PC-9 (cell line): Measurements from ENCODE around the gene PIK3R4. TPM values are rescaled to one million over a fixed set of nuclear protein-coding genes. Genes with fewer than 3 reads are reported as not detected.

Experiments
- BruUV-seq: library from RNA; stranded (reverse); fragments of 400-500 nt; replicated peaks from 2 replicates; lab custom pipeline; 2021; lab: Mats Ljungman, UMichigan
- CTCF ChIA-PET: fragments of 300-600 bp; sonication (Branson Sonifier 250); formaldehyde crosslinking; loops from one replicate; lab custom pipeline; 2022; ENCODE audit warnings: antibody characterized with exemption; lab: Charles Lee
- POLR2A ChIA-PET: fragments of 300-600 bp; sonication (Branson Sonifier 250); formaldehyde crosslinking; loops from one replicate; lab custom pipeline; 2022; ENCODE audit warnings: antibody characterized with exemption; ENCODE audit not compliant: unreplicated experiment; lab: Charles Lee
- DNase-seq, 2 experiments: peaks; one replicate each; pipeline versions ENCODE4 v3.0.0 to v3.0.0-alpha.2; 2015 to 2022; ENCODE audit warnings: mixed read lengths in 1 of 2
- H2AFZ ChIP-seq: fragments of 200-600 bp; sonication (generic); 2 replicates; pipeline ENCODE4 v1.8.1; 2017; ENCODE audit warnings: antibody characterized with exemption
- H3F3A ChIP-seq: fragments of 200-600 bp; sonication (generic); 2 replicates; pipeline ENCODE4 v1.8.1; 2017; ENCODE audit warnings: antibody characterized with exemption, mild to moderate bottlenecking, low read depth; ENCODE audit not compliant: insufficient read depth
- H3K27ac ChIP-seq: fragments of 200-600 bp; sonication (generic); 2 replicates; pipeline ENCODE4 v1.6.1; 2016; ENCODE audit warnings: mixed run types
- H3K27me3 ChIP-seq: fragments of 200-600 bp; sonication (generic); 2 replicates; pipeline ENCODE4 v1.6.1; 2016; ENCODE audit warnings: low read depth, mixed run types; ENCODE audit not compliant: insufficient read depth
- H3K36me3 ChIP-seq: fragments of 200-600 bp; sonication (generic); 2 replicates; pipeline ENCODE4 v1.6.1; 2016; ENCODE audit warnings: low read depth, mixed run types
- H3K4me1 ChIP-seq: fragments of 200-600 bp; sonication (generic); replicated peaks from 2 replicates; pipeline ENCODE4 v1.6.1; 2016; ENCODE audit warnings: mixed run types; ENCODE audit not compliant: insufficient read depth
- H3K4me2 ChIP-seq: fragments of 200-600 bp; sonication (generic); 2 replicates; pipeline ENCODE4 v1.6.1; 2017; ENCODE audit warnings: mixed run types
- H3K4me3 ChIP-seq: fragments of 200-600 bp; sonication (generic); 2 replicates; pipeline ENCODE4 v1.6.1; 2016; ENCODE audit warnings: mixed run types
- H3K79me2 ChIP-seq: fragments of 200-600 bp; sonication (generic); 2 replicates; pipeline ENCODE4 v1.6.1; 2017; ENCODE audit warnings: low read depth, mixed run types
- H3K9me2 ChIP-seq: fragments of 200-600 bp; sonication (generic); 2 replicates; pipeline ENCODE4 v1.8.1; 2017; ENCODE audit warnings: mild to moderate bottlenecking; ENCODE audit not compliant: insufficient read depth
- H3K9me3 ChIP-seq: fragments of 200-600 bp; sonication (generic); 2 replicates; pipeline ENCODE4 v1.8.1; 2016; ENCODE audit warnings: low read depth; ENCODE audit not compliant: insufficient read depth
- H4K20me1 ChIP-seq: fragments of 200-600 bp; sonication (generic); 2 replicates; pipeline ENCODE4 v1.8.1; 2017; ENCODE audit not compliant: insufficient read depth
- CTCF ChIP-seq: fragments of 200-600 bp; sonication (generic); conservative IDR thresholded peaks from 2 replicates; pipeline ENCODE4 v1.6.1; 2017; ENCODE audit warnings: mixed run types, antibody characterized with exemption, mild to moderate bottlenecking, moderate library complexity
- EZH2 ChIP-seq: fragments of 200-600 bp; sonication (generic); IDR thresholded peaks from 2 replicates; pipeline ENCODE4 v1.8.0; 2017; ENCODE audit warnings: antibody characterized with exemption, low read depth
- intact Hi-C: fragments of 100-400 bp; cut with micrococcal nuclease; formaldehyde crosslinking; loops from one replicate; pipeline ENCODE4 v1.10.0; 2022; ENCODE audit not compliant: unreplicated experiment
- total RNA-seq: library from RNA; stranded (reverse); gene quantifications from 2 replicates; pipeline ENCODE4 v1.2.3, GENCODE V29; 2021

The PIK3R4 gene
- total RNA-seq, 1 experiment from 2014 or later: 35.2 TPM

- intact Hi-C loops: no loop called here
- BruUV-seq: no TSS peak
- Histone ChIP-seq H3K4me3 (no peak overlapping the region), H3K4me1 (peaks cover 15% of the 10 kb centered on the region), H2AFZ (no peak overlapping the region), H3F3A (no peaks in the 10 kb centered on the region), H3K27me3 (no peaks in the 10 kb centered on the region), H3K36me3 (peaks cover 10% of the 10 kb centered on the region; the same call in 1 of the 2 replicates), H3K79me2 (no peaks in the 10 kb centered on the region), H3K4me2 (no peak overlapping the region), H3K27ac (no peak overlapping the region), H3K9me3 (peaks cover 2% of the 10 kb centered on the region; the same call in 1 of the 2 replicates), H4K20me1 (no peaks in the 10 kb centered on the region), H3K9me2 (no peaks in the 10 kb centered on the region)
- ChIA-PET POLR2A (no interaction called here), CTCF (no interaction called here)
- TF ChIP-seq CTCF (no peak), EZH2 (no peak)
- DNase-seq: peak in 1 of 2 experiments; percentile 36
These were observed 57.7 kb downstream of the PIK3R4 start for GRCh38 chr3:130688697-130689470.

- CTCF ChIA-PET: no interaction called here
- POLR2A ChIA-PET: no interaction called here
- Histone ChIP-seq H4K20me1 (no peaks in the 10 kb centered on the region), H3K36me3 (peaks cover 10% of the 10 kb centered on the region; the same call in 1 of the 2 replicates), H3K9me3 (no peaks in the 10 kb centered on the region; the same call in 1 of the 2 replicates), H2AFZ (no peak overlapping the region), H3F3A (no peaks in the 10 kb centered on the region), H3K9me2 (no peaks in the 10 kb centered on the region), H3K79me2 (no peaks in the 10 kb centered on the region), H3K4me3 (no peak overlapping the region), H3K27me3 (no peaks in the 10 kb centered on the region), H3K4me1 (peaks cover 12% of the 10 kb centered on the region), H3K27ac (no peak overlapping the region), H3K4me2 (no peak overlapping the region)
- intact Hi-C loops: no loop called here
- no TSS peak for BruUV-seq
- TF ChIP-seq CTCF (no peak), EZH2 (no peak)
- no peak for DNase-seq
These were observed 58.5 kb downstream of the PIK3R4 start for GRCh38 chr3:130688015-130688688.

- ChIA-PET POLR2A (no interaction called here), CTCF (no interaction called here)
- Histone ChIP-seq H3K4me3 (no peak overlapping the region), H3K4me2 (no peak overlapping the region), H3K79me2 (no peaks in the 10 kb centered on the region), H3F3A (no peaks in the 10 kb centered on the region), H3K9me3 (no peaks in the 10 kb centered on the region; the same call in 1 of the 2 replicates), H3K36me3 (peaks cover 10% of the 10 kb centered on the region; the same call in 1 of the 2 replicates), H2AFZ (no peak overlapping the region), H3K27ac (no peak overlapping the region), H3K9me2 (no peaks in the 10 kb centered on the region), H4K20me1 (no peaks in the 10 kb centered on the region), H3K27me3 (no peaks in the 10 kb centered on the region), H3K4me1 (peaks cover 4% of the 10 kb centered on the region)
- no TSS peak for BruUV-seq
- DNase-seq: no peak
- no peak for TF ChIP-seq EZH2
- TF ChIP-seq CTCF: no peak
- intact Hi-C loops: no loop called here
These were observed 59.3 kb downstream of the PIK3R4 start for GRCh38 chr3:130687327-130687726.
